CMK (cell line): Measurements from ENCODE around the gene VAMP2.

Source experiments
- DNase-seq: peaks from one replicate; pipeline ENCODE4 v3.0.0-alpha.2; 2010; ENCODE audit warnings: low read depth

VAMP2 gene

GRCh38 chr17:8122924-8123694 is 39.6 kb downstream of the VAMP2 start:
- no peak for DNase-seq

GRCh38 chr17:8122422-8122923 is 40.3 kb downstream of the VAMP2 start:
- no peak for DNase-seq

GRCh38 chr17:8121681-8122421 is 40.9 kb downstream of the VAMP2 start:
- no peak for DNase-seq

DNA sequence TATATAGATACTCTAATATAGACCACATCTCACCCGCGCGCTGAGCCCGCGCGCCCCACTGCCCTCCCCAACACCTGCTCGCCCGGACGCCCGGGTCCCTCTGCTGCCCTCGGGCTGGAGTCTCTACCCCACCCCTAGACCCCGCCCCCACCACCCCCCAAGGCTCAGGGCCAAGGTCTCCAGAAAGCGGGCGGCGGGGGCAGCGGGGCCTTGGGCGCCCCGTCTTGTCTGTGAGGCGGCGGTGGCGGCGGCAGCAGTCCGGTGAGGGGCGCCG is 41.4 kb downstream of the VAMP2 start:
- no peak for DNase-seq

DNA sequence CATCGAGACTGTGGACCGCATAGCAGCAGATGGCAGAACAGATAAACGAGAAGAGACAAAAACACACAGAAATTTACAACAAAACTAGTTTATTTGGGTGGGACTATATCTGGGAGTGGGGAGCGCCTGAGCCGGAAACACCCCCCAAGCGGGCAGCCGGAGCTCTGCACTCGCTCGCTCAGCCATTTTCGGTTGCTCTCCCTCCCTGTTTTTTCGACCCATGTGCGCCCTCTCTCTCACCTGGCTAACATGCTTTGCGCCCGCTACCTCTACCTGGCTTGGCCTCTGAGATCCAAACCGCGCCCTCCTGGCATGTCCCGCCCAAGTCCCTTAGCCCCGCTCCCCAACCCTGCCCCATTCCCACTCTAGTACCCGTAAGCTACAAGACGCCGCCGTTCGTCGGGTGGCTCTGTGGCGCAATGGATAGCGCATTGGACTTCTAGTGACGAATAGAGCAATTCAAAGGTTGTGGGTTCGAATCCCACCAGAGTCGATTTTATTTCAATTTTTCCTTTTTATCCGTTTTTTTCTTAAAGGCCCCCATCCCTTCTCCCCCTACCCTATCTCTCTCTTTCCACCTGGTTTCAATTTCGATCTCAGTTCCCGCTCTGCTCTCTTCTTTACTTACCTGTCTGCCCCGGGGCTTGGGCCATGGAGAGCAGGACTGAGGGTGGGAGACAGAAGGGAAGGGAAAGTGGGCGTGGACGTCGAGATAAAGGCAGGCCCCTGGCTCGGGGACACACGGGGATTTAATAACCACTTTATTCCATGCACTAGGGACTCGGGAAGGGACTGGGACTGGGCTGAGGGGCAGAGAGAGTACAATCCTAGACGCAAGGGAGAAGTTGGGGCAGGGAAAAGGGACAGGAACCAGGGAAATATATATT is 42.0 kb downstream of the VAMP2 start:
- DNase-seq, result no peak

DNA sequence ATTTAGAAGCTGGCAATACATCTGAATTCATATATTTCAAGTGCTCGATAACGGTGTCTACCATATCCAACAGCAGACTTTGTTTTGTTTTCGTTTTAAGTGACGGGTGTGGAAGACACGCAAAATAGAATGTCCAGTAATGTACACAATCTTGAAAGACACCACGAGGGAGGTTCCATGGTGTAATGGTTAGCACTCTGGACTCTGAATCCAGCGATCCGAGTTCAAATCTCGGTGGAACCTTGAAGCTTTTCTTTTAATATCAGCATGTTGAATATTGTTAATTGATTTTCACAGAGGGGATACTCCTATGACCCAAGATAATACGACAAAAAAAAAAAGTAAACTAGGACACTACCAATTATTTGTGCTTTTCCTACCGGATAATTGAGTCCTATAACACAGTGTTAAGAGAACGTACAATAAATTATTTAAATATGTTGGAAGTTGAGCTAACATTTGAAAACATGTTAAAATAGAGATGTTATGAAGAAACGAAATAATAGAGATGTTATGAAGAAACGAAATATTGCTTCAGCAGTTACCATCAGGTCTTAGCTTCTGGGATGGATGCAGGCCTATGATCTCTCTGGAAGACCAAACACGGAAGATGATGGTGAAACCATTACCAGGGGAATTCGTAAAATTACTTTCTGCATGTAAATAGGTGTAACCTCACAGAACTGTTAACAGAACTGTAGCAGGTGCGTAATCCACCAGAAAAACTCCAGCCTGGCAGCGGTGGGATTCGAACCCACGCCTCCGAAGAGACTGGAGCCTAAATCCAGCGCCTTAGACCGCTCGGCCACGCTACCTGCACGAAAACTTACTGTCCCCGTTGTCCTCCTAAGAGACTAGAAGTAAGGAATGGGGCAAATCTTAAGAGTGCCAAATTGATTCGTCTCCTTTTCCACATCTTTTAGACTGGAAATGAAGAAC is 42.9 kb downstream of the VAMP2 start:
- DNase-seq, result no peak

GRCh38 chr17:8118769-8119580 is 43.8 kb downstream of the VAMP2 start:
- no peak for DNase-seq

DNA sequence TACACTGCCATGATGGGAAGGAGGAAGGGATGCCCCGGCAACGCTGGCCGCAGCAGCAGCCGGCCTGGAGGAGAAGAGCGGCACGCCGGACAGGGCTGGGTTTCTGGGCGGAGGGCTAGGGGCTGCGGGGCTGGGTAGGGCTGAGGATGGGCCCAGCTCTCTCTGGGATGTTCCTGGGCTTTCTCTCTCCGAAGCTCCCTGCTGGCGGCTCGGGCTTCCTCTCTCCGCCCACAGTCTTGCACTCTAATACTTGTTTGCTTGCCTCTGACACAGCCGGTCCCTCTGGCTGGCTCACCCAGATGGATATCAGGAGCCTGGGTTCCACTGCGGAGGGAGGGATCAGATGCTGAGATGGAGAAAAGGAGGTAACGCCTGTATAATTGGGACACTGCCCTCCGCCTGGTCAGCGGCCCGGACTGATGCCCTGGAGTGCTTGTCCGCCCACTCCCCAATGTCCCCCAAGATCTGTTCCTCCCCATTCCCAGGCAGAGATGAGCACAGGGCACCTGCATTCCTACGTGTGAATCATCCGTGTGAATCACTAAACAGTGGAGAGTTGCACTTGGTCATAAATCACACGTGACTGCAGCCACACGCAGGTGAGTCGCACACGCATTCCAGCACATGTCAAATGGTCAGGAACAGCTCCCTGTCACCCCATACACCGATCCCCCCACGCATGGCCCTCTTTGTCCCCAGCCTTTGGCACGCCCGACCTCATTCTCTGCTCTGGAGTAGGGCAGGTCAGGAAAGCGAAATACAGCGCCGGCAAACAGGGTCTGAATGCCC is 44.6 kb downstream of the VAMP2 start, which contains the start of gene ALOXE3:
TSS of gene ALOXE3 (minus strand) at position 535 of the 789 bp plus-strand sequence. CDS start at position 11, 524 bp downstream.
- DNase-seq, result no peak

GRCh38 chr17:8117367-8117979 is 45.3 kb downstream of the VAMP2 start:
- DNase-seq, result no peak

GRCh38 chr17:8116776-8117175 is 46.0 kb downstream of the VAMP2 start:
- no peak for DNase-seq

- no peak for DNase-seq
Measured at GRCh38 chr17:8110907-8111306, 51.8 kb downstream of the VAMP2 start.

GRCh38 chr17:8110456-8110804 is 52.3 kb downstream of the VAMP2 start:
- no peak for DNase-seq

DNA sequence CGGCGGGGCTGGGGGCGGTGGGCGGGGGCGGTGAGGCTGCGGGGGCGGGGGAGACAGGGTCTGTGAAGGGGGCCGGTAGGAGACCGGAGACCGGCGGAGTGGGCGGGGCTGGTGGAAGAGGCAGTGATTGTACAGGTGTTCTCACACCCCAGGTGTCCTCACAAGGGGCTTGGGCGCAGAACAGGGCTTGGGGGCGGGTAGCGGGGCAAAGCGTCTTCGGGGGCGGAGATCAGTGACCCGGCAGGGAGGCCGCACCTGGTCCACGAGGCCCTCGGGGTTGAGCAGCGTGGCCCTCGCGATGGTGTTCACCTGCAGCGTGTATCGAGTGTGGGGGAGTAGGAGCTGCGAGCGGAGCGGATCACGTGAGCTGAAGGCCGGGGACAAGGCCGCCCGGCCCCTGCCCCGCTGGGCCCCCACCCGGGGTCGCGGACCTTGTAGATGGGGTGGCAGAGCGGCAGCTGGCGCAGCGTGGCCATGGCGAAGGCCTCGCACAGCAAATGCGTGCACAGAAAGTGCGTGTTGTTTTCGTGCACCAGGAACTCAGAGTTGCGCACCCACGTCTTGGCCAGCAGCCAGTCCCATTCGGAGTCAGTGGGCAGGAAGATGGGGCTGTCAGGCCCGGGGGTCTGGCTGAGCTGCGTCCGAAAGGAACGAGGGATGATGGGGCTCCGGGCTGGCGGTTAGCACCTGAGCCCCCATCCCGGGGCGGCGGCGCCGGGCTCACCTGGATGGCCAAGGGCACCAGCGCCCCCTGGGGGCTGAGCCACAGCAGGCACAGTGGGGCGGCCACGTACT is 52.9 kb downstream of the VAMP2 start:
- DNase-seq, result no peak
